ENCODE data around the gene EIF3K.

Gene EIF3K

DNA sequence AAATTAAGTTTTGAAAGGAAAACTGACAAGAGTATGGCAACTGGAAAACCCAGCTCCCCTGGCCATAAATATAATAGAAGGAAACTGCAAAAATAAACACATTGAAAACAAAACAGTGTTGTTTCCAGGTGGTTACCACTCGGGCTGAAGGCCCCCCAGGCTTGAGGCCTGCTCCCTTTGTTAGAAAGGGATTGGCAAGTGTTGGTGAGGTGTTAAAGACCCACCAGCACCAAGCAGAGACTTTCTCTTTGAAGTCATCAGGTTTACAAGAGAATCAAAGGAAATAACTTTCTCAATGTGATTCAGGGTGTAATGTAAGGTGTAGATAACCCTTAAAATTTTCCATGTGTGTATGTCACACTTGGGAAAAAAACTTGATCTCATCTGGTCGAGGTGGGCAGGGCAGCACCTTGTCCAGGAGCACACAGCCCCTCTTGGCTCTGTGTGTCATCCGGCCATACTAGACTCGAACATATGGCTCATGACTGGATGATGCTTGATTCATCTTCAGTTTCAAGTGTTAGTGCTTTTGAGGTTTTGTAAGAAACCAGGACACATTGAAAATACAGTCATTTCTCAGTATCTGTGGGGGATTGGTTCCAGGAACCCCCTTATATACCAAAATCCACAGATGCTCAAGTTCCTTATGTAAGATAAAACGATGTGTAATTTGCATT, 36.3 kb downstream of the EIF3K start:
- Mint-ChIP-seq H3K27me3 (ENCODE audit: low read depth) (no peaks in the 10 kb centered on the region), H3K4me1 (peaks cover 94% of the 10 kb centered on the region), H3K36me3 (ENCODE audit: low read depth) (peaks cover 16% of the 10 kb centered on the region), H3K27ac (peak overlapping the region; percentile 90 to 98 (median 93)), H3K4me3 (peak overlapping the region; percentile 26 to 66 (median 61)), H3K9me3 (no peaks in the 10 kb centered on the region)
- TF ChIP-seq, protein P1, sequence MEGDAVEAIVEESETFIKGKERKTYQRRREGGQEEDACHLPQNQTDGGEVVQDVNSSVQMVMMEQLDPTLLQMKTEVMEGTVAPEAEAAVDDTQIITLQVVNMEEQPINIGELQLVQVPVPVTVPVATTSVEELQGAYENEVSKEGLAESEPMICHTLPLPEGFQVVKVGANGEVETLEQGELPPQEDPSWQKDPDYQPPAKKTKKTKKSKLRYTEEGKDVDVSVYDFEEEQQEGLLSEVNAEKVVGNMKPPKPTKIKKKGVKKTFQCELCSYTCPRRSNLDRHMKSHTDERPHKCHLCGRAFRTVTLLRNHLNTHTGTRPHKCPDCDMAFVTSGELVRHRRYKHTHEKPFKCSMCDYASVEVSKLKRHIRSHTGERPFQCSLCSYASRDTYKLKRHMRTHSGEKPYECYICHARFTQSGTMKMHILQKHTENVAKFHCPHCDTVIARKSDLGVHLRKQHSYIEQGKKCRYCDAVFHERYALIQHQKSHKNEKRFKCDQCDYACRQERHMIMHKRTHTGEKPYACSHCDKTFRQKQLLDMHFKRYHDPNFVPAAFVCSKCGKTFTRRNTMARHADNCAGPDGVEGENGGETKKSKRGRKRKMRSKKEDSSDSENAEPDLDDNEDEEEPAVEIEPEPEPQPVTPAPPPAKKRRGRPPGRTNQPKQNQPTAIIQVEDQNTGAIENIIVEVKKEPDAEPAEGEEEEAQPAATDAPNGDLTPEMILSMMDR (IDR thresholded peaks at IDR 0.05; ENCODE audit: unreplicated experiment in 3 of 3), result no peak

DNA sequence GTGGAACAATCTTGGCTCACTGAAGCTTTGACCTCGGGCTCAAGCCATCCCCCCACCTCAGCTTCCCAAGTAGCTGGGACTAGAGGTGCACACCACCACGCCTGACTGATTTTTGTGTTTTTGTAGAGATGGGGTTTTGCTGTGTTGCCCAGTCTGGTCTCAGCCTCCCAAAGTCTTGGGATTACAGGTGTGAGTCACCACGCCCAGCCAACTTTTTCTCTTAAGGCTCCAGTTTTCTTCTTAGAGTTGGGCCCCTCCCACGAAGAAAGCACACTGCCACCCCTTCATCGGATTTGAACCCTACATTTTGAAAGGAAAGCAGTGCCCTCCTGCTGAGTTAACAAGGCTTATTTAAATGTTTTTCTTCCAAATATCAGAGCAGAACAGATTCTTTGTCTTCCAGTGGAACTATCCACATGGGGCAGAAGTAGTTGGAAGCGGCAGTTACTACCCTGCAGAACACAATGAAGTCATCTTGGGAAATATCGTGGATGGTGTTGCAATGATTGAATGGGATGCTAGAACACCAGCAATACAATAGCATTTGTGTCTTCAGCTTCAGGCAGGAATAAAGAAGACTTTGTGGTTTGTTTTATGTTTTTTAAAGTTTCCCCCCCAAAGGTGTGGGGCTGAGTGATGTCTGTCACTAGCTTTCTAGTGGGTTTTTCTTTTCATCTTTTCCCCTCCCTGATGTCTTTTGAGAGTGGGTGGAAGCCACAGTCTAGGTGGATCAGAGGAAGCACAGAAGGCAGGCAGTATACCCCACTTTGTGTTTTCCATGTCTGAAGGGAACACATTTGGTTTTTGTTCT, 37.4 kb downstream of the EIF3K start:
- no peaks in the 10 kb centered on the region for H3K9me3 Mint-ChIP-seq
- TF ChIP-seq, protein P1 (IDR thresholded peaks at IDR 0.05; ENCODE audit: unreplicated experiment in 3 of 3), result no peak
- no peaks in the 10 kb centered on the region for H3K27me3 Mint-ChIP-seq (ENCODE audit: low read depth)
- H3K27ac Mint-ChIP-seq, result peak overlapping the region; percentile 90 to 98 (median 93)
- H3K4me3 Mint-ChIP-seq, result peak overlapping the region; percentile 13 to 52 (median 30)
- peaks cover 96% of the 10 kb centered on the region for H3K4me1 Mint-ChIP-seq
- H3K36me3 Mint-ChIP-seq (ENCODE audit: low read depth), result peaks cover 22% of the 10 kb centered on the region

DNA sequence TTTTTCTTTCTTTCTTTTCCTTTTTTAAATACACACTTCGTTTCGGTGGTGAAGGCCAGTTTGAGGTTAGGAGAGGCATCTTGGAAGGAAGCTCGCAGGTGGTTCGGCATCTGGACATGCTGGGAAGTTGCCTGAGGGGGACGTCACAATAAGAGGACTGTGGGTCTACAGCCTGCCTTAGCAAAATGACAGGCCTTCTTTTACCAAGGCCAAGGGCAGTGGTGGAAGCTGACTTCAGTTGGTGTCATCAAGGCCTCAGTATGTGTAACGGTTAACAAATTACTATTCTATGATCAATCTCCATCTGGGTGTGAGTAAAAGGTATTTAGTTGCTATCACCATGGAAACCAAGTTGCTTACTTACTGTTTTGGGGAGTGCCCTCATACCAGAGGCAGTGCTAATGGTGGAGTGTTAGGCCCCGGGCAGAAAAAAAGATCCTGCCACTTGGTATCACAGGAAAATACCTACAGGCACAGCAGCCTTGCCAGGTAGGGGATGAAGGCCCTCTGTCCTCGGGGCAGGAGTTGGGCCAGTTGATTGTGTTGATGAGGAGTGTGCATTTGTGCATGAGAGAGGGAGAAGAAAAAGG, 38.7 kb downstream of the EIF3K start:
- H3K27ac Mint-ChIP-seq, result peak overlapping the region; percentile 98 to 99 (median 98)
- TF ChIP-seq, protein P1 (IDR thresholded peaks at IDR 0.05; ENCODE audit: unreplicated experiment in 3 of 3), result no peak
- peak overlapping the region; percentile 33 to 53 (median 44) for H3K4me3 Mint-ChIP-seq
- no peaks in the 10 kb centered on the region for H3K27me3 Mint-ChIP-seq (ENCODE audit: low read depth)
- peaks cover 95% of the 10 kb centered on the region for H3K4me1 Mint-ChIP-seq
- no peaks in the 10 kb centered on the region for H3K9me3 Mint-ChIP-seq
- H3K36me3 Mint-ChIP-seq (ENCODE audit: low read depth), result peaks cover 22% of the 10 kb centered on the region

DNA sequence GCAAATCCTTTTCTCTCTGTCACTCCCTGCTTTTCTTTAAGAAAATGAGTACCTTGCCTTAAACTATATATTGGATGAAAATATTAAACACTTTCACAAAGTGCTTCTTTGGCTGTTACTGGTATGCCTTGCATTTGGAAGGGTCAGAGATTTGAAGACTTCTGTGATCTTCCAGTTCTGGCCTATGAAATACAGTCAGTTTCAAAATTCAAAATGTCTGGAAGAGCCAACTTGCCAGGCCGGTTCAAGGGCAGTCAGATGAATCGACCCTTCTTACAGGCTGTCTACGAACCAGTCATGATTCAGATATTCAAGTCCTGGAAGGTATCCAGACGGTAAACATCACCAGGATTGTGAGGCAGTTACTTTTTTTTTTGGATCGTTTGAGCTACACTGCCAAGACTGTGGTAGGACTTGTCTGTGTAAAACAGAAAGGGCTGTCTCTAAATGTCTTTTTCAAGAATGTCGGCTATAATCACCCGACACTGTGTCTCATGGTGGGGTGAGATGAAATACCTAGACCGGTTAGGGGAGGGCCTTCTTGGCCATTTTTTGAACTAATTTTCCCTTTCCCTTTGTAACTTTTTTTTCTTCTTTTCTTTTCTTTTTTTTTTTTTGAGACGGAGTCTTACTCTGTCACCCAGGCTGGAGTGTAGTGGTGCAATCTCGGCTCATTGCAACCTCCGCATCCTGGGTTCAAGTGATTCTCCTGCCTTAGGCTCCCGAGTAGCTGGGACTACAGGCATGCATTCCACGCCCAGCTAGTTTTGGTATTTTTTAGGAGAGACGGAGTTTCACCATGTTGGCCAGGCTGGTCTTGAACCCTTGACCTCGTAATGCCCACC, 39.7 kb downstream of the EIF3K start:
- H3K27me3 Mint-ChIP-seq (ENCODE audit: low read depth), result no peaks in the 10 kb centered on the region
- H3K4me3 Mint-ChIP-seq, result peak overlapping the region; percentile 30 to 44 (median 30)
- peaks cover 22% of the 10 kb centered on the region for H3K36me3 Mint-ChIP-seq (ENCODE audit: low read depth)
- peak overlapping the region; percentile 98 to 99 (median 98) for H3K27ac Mint-ChIP-seq
- H3K9me3 Mint-ChIP-seq, result no peaks in the 10 kb centered on the region
- peaks cover 95% of the 10 kb centered on the region for H3K4me1 Mint-ChIP-seq
- TF ChIP-seq, protein P1 (IDR thresholded peaks at IDR 0.05; ENCODE audit: unreplicated experiment in 3 of 3), result no peak

DNA sequence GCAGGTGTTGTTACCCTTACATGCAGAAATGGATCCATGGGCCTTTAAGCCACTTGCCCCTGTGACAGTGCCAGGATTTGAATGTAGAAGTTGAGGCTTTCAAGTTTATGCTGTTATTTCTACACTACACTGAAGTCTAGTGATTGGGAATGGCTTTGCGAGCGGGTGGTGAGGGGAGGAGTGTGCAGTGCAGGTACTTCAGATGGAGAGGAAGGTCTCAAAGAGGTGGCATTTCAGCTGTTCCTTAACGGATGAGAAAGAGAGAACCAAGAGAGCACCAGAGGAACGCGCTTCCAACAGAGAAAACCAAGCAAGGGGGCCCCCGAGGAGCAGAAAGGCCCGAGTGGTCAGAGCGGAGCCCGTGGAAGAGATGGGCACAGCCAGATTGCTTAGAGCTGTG, 41.7 kb downstream of the EIF3K start:
- Mint-ChIP-seq H3K36me3 (ENCODE audit: low read depth) (peaks cover 22% of the 10 kb centered on the region), H3K27ac (peak overlapping the region; percentile 98 to 99 (median 98)), H3K27me3 (ENCODE audit: low read depth) (no peaks in the 10 kb centered on the region), H3K4me1 (peaks cover 95% of the 10 kb centered on the region), H3K9me3 (no peaks in the 10 kb centered on the region), H3K4me3 (peak overlapping the region in 1 of 3 experiments; percentile 24)
- TF ChIP-seq, protein P1 (IDR thresholded peaks at IDR 0.05; ENCODE audit: unreplicated experiment in 3 of 3), result no peak

Data from nephron (organoid).